Spleen (tissue), 7 donors: ENCODE data around the gene FOXD2.

Source experiments
- CTCF ChIP-seq, 11 experiments: fragments of 200-600 bp in 7 of 11; fragments of 450-650 bp in 4 of 11; sonication (generic) in 4 of 11; IDR thresholded peaks in 8 of 11; conservative IDR thresholded peaks in 3 of 11; 1 replicate in 7 of 11; 2 replicates in 4 of 11; pipeline versions ENCODE4 v1.4.0 to v1.8.0; 2016 to 2021; ENCODE audit warnings: antibody characterized with exemption in 11 of 11, inconsistent platforms in 4 of 11, mild to moderate bottlenecking in 1 of 11
- POLR2A ChIP-seq, 3 donors: fragments of 450-650 bp; IDR thresholded peaks; one replicate each; pipeline ENCODE4 v1.5.1; 2017; ENCODE audit warnings: antibody characterized with exemption in 3 of 3, mild to moderate bottlenecking in 1 of 3
- POLR2AphosphoS5 ChIP-seq, 3 donors: sonication (generic); formaldehyde crosslinking; IDR thresholded peaks; one replicate each; pipeline ENCODE4 v1.5.1; 2017; ENCODE audit warnings: antibody characterized with exemption in 3 of 3
- donor health status: DM: no; HTN: no; CAD: no; lungs with moderate emphysema.
- donor health status: DM: no; HTN: no; CAD: no.
- donor health status: DM: no; HTN: no; CAD: no.

- TF ChIP-seq POLR2AphosphoS5 (IDR thresholded peaks at IDR 0.05) (no peak), CTCF (IDR thresholded peaks at IDR 0.05 in 8 of 11, conservative IDR thresholded peaks at IDR 0.05 in 3 of 11) (no peak), POLR2A (IDR thresholded peaks at IDR 0.05) (no peak)
These were observed 2.2 kb downstream of the FOXD2 start for GRCh38 chr1:47439819-47440598.
